Coronary artery (tissue), 2 donors: ENCODE data around the gene ATRNL1.
"Not testable (repeated sequence)": the region's sequence is repeated elsewhere in the genome, so short reads cannot be mapped to it uniquely, and the experiment has no call there.

Source experiments
- DNase-seq: peaks from one replicate; pipeline ENCODE4 v3.0.0-alpha.2; 2017; ENCODE audit warnings: low spot score
- H3K27ac ChIP-seq, 2 donors: fragments of 200-600 bp; sonication (generic); one replicate each; pipeline ENCODE4 v1.5.1; 2016 to 2019
- H3K4me3 ChIP-seq: fragments of 200-600 bp; sonication (generic); 2 replicates; pipeline ENCODE4 v1.5.1; 2016; ENCODE audit warnings: mild to moderate bottlenecking, moderate library complexity
- TF ChIP-seq, protein P1 (sequence below): fragments of 200-600 bp; sonication (generic); IDR thresholded peaks from one replicate; pipeline ENCODE4 v1.5.1; 2019; ENCODE audit warnings: antibody characterized with exemption

Gene ATRNL1

DNA sequence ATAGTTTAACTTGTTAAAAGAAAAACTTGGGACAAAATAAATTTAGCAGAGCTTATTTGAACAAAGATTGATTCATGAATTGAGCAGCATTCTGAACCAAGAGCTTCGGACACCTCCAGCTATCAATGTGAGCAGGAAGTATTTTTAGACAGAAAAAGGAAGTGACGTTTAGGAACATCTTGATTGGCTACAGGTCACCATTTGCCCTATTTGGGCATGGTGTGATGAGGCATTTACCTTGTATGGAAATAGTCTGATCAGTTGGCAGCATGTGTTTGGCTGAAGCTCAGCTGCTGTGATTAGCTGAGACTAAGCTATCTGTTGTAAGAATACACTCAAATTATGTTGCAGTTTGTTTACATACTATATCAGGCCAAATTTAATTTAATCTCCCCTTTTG, 185.1 kb downstream of the ATRNL1 start:
- H3K4me3 ChIP-seq = no peak overlapping the region
- TF ChIP-seq, protein P1, sequence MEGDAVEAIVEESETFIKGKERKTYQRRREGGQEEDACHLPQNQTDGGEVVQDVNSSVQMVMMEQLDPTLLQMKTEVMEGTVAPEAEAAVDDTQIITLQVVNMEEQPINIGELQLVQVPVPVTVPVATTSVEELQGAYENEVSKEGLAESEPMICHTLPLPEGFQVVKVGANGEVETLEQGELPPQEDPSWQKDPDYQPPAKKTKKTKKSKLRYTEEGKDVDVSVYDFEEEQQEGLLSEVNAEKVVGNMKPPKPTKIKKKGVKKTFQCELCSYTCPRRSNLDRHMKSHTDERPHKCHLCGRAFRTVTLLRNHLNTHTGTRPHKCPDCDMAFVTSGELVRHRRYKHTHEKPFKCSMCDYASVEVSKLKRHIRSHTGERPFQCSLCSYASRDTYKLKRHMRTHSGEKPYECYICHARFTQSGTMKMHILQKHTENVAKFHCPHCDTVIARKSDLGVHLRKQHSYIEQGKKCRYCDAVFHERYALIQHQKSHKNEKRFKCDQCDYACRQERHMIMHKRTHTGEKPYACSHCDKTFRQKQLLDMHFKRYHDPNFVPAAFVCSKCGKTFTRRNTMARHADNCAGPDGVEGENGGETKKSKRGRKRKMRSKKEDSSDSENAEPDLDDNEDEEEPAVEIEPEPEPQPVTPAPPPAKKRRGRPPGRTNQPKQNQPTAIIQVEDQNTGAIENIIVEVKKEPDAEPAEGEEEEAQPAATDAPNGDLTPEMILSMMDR = no peak
- H3K27ac ChIP-seq = no peak overlapping the region
- DNase-seq = no peak

DNA sequence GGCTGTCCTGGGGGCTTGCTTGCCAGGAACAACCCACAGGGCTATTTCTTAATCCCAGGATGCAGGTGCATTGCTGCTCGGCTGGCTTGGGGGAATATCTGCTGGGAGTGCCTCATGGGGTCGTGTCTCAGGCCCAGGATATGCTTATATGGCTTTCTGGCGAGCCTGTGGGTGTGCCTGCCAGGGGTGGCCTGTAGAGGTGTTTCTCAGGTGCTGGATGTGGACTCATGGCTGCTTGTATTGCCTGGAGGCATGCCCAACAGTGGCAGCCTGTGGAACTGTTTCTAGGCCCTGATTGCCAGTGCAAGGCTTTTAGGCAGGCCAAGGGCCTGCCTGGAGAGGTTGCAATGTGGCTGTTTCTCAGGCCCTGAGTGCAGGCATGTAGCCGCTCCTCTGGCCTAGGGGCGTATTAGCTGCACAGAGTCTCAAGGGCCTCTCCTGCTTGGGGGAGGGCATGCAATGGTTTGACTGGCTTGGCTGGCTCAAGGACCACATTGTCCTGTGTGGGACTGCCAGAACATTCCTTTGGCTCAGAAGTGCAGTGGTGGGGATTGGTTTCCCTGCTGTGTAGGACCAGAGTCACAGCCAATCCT, 202.1 kb downstream of the ATRNL1 start:
- Histone ChIP-seq H3K4me3 (no peak overlapping the region), H3K27ac (no peak overlapping the region)
- DNase-seq = no peak
- TF ChIP-seq, protein P1 = no peak

DNA sequence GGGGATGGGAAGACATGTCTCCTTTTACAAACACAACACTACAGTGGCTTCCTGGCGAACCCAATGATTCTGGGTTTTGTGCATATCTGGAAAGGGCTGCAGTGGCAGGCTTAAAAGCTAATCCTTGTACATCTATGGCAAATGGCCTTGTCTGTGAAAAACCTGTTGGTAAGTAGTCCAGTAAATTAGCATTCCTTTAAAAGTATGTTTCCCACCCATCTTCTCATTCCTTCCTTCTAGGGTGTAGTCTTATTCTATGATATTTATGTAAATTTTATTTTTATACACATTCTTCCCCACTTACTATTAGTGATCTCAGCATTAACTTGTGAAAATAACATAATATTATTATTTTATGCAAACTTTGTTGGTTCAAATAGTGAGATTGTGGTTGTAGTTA, 206.9 kb downstream of the ATRNL1 start:
- no peak for DNase-seq
- H3K27ac ChIP-seq = no peak overlapping the region
- no peak overlapping the region for H3K4me3 ChIP-seq
- TF ChIP-seq, protein P1 = no peak

DNA sequence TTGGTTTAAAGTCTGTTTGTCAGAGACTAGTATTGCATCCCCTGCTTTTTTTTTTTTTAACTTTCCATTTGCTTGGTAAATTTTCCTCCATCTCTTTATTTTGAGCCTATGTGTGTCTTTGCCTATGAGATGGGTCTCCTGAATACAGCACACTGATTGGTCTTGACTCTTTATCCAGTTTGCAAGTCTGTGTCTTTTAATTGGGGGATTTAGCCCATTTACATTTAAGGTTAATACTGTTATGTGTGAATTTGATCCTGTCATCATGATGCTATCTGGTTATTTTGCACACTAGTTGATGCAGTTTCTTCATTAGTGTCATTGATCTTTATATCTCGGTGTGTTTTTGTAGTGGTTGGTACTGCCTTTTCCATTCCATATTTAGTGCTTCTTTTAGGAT, 226.5 kb downstream of the ATRNL1 start:
- DNase-seq, H3K27ac ChIP-seq, H3K4me3 ChIP-seq: not testable (repeated sequence)

DNA sequence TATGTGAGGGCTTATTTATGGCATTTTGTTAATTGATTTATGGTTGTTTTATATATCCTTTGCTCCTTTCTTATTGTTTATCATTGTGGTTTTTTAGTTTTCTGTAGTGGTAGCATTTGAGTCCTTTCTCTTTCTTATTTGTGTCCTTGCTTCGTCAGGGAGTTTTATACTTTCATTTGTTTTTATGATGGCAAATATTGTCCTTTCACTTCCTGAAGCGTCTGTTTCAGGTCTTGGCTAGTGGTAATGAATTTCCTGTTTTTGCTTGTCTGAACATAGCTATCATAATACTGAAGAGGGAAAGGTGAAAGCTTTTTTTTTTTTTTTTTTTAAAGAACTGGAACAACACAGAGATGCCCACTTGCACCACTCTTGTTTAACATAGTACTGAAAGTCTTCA, 228.2 kb downstream of the ATRNL1 start:
- no peak for DNase-seq
- H3K27ac ChIP-seq = no peak overlapping the region
- TF ChIP-seq, protein P1 = no peak
- H3K4me3 ChIP-seq = no peak overlapping the region

DNA sequence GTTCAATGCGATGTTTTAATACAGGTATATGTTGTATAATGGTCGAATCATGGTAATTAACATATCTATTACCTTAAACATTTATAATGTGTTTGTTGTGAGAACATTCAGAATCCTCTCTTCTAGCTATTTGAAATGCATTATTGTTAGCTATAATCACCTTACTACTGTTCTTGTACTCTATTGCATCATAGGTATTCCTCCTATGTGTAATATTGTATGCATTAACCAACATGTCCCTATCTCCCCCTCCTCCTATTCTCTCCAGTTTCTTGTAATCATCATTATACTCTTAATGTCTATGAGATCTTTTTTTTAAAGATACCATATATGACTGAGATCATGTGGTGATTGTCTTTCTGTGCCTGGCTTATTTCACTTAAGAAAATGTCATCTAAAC, 235.2 kb downstream of the ATRNL1 start:
- Histone ChIP-seq H3K4me3 (no peak overlapping the region), H3K27ac (no peak overlapping the region)
- TF ChIP-seq, protein P1 = no peak
- DNase-seq = no peak

DNA sequence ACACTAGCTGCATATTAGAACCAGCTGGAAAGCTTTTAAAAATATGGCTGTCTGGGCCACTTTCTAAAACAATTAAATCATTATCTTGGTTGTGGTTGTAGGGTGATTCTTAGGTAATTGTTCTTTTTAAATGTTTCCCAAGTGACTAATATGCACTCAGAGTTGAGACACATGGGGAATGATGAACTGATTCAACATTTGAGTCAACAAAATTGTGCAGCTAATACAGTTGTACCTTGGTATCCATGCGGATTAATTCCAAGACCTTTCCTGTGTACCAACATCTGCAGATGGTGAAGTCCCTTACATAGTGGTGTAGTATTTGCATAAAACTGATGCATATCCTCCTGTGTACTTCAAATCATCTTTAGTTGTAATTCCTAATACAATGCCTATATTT, 242.2 kb downstream of the ATRNL1 start:
- TF ChIP-seq, protein P1 = no peak
- Histone ChIP-seq H3K27ac (no peak overlapping the region), H3K4me3 (no peak overlapping the region)
- DNase-seq = no peak
